Mammary epithelial cell (primary cell): ENCODE results near the gene UNC5C.

Experiments
- CTCF ChIP-seq, 2 donors: IDR thresholded peaks in 1 of 2; conservative IDR thresholded peaks in 1 of 2; 2 replicates each; pipeline ENCODE4 v1.5.1; 2011 to 2012; ENCODE audit warnings: inconsistent platforms in 2 of 2, low read length in 2 of 2, mild to moderate bottlenecking in 2 of 2, control low read depth in 1 of 2, low read depth in 1 of 2; ENCODE audit not compliant: insufficient read depth in 1 of 2; ENCODE audit errors: extremely low read depth in 1 of 2
- EZH2 ChIP-seq: IDR thresholded peaks from 2 replicates; pipeline ENCODE4 v1.6.1; 2012; ENCODE audit warnings: low read length, inconsistent platforms, borderline replicate concordance

- TF ChIP-seq CTCF (conservative IDR thresholded peaks at IDR 0.05 in 1 of 2, IDR thresholded peaks at IDR 0.05 in 1 of 2; ENCODE audit: extremely low read depth in 1 of 2, insufficient read depth in 1 of 2, low read depth in 1 of 2, low read length in 2 of 2) (no peak), EZH2 (no peak)
These were observed 126.3 kb downstream of the UNC5C start for GRCh38 chr4:95422436-95422835.
